Mesothelial cell of epicardium (in vitro differentiated cells): ENCODE results near the gene GAL3ST3. TPM values are rescaled to one million over a fixed set of nuclear protein-coding genes. Genes with fewer than 3 reads are reported as not detected.
A peak's percentile ranks its signal among the peaks of the same experiment; 100 is the strongest.
"Not testable (repeated sequence)": the region's sequence is repeated elsewhere in the genome, so short reads cannot be mapped to it uniquely, and the experiment has no call there.

ENCODE experiments used
- DNase-seq, 2 experiments: peaks; one replicate each; pipeline ENCODE4 v3.0.0; 2021; ENCODE audit warnings: low spot score in 2 of 2; ENCODE audit not compliant: unreplicated experiment in 2 of 2
- H3K27ac Mint-ChIP-seq: 2 replicates; pipeline ENCODE4 v1.8.0; 2021; ENCODE audit warnings: mixed read lengths
- H3K27me3 Mint-ChIP-seq: 2 replicates; pipeline ENCODE4 v1.8.0; 2021; ENCODE audit warnings: low read depth, mixed read lengths
- H3K36me3 Mint-ChIP-seq: 2 replicates; pipeline ENCODE4 v1.8.0; 2021; ENCODE audit warnings: mixed read lengths
- H3K4me1 Mint-ChIP-seq: 2 replicates; pipeline ENCODE4 v1.8.0; 2021; ENCODE audit warnings: mixed read lengths
- H3K4me3 Mint-ChIP-seq: 2 replicates; pipeline ENCODE4 v1.8.0; 2021; ENCODE audit warnings: mild to moderate bottlenecking, moderate library complexity, mixed read lengths
- H3K9me3 Mint-ChIP-seq: 2 replicates; pipeline ENCODE4 v1.8.0; 2021; ENCODE audit warnings: mixed read lengths
- CTCF ChIP-seq: fragments of 200-600 bp; sonication (generic); IDR thresholded peaks from one replicate; pipeline ENCODE4 v1.5.0; 2021; ENCODE audit warnings: antibody characterized with exemption; ENCODE audit not compliant: unreplicated experiment
- total RNA-seq: library from RNA; stranded (reverse); gene quantifications from 3 replicates; pipeline ENCODE4 v1.2.1, GENCODE V29; 2021

The GAL3ST3 gene
- total RNA-seq, 1 donor from 2014 or later, result 5.7 TPM

- H3K4me1 Mint-ChIP-seq, result peaks cover 49% of the 10 kb centered on the region
- peak overlapping the region; percentile 90 for H3K27ac Mint-ChIP-seq
- no peaks in the 10 kb centered on the region for H3K9me3 Mint-ChIP-seq
- DNase-seq, result no peak
- no peak overlapping the region for H3K4me3 Mint-ChIP-seq
- no peaks in the 10 kb centered on the region for H3K27me3 Mint-ChIP-seq
- TF ChIP-seq CTCF, result no peak
- no peaks in the 10 kb centered on the region for H3K36me3 Mint-ChIP-seq
Observed at GRCh38 chr11:66084821-66085475, 36.0 kb upstream of the GAL3ST3 start.

DNA sequence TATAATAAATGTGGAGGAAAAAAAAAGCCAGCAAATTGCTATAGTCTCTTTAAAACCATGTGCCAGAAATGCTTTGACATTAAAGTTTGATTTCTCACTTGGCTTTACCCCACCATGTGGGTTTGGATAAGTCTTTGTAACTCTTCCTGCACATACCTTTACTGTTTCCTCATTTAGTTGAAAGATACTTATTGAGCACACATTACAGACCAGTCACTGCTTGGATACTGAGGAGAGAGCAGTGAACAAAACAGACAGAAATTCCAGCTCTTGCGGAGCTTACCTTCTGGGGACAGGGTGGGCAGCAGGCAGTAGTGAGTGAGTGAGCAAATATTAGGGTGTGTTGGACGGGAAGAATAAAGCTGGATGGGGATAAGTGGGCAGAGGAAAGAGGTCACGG lies 34.8 kb upstream of the GAL3ST3 start:
- H3K9me3 Mint-ChIP-seq, result no peaks in the 10 kb centered on the region
- H3K4me3 Mint-ChIP-seq, result no peak overlapping the region
- DNase-seq, result no peak
- H3K27me3 Mint-ChIP-seq, result no peaks in the 10 kb centered on the region
- TF ChIP-seq CTCF, result no peak
- no peaks in the 10 kb centered on the region for H3K36me3 Mint-ChIP-seq
- peaks cover 58% of the 10 kb centered on the region for H3K4me1 Mint-ChIP-seq
- peak overlapping the region; percentile 90 for H3K27ac Mint-ChIP-seq

DNA sequence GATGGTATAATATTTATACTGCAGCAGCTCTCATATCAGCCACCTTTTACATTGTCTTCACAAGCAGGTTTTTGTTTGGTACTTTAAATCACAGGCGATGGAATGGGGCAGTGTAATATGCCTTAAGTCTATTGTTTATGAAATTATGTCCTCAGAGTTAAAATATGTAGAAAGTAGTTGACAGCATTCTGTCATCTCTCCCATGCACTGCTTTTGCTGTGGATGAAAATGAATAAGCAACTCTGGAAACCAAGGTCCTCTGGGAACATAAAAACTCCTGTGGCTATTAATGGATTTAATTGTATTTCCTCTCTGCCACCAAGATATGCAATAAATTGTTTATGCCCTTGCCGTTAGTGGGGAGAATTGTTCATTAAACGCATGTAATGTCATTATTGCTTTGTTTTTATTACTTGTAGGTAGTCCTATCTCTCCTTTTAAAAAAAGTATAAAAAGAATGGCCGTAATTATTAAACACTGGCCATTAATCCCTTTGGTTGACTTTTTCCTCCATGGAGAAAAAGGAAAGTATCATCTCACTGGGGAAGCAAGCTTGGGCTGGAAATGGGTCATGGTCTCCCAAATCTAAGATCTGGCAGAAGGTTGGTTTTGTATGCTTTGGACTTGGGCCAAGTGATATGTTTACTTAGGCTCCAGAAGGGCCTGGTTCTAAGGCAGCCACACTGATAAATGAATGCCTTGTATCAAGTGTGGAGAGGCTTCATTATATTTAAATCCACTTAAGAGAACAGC lies 34.2 kb upstream of the GAL3ST3 start:
- Mint-ChIP-seq H3K27me3 (no peaks in the 10 kb centered on the region), H3K36me3 (peaks cover 6% of the 10 kb centered on the region), H3K27ac (peak overlapping the region; percentile 90), H3K4me1 (peaks cover 63% of the 10 kb centered on the region), H3K4me3 (no peak overlapping the region), H3K9me3 (no peaks in the 10 kb centered on the region)
- TF ChIP-seq CTCF, result no peak
- no peak for DNase-seq

DNA sequence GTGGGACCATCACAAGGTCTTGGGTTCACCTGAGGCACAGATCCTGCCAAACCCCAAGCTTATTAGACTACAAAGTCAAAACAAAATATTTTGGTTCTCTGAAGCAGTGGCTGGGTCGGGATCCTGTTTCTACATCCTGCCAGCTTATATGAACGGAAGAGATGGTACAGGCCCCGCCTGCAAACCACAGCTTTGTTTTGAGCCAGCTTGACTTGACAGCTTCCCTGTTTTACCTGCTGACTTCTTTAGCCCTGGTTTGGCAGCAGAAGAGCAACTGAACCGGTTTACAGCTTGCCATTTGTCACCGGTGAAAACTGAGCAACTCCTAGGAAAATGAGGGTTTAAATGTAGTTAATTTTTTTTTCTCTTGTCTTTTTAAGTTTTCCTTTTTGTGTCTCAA lies 32.5 kb upstream of the GAL3ST3 start:
- Mint-ChIP-seq H3K9me3 (no peaks in the 10 kb centered on the region), H3K27ac (peak overlapping the region; percentile 81), H3K27me3 (no peaks in the 10 kb centered on the region), H3K4me3 (no peak overlapping the region), H3K36me3 (peaks cover 12% of the 10 kb centered on the region), H3K4me1 (peaks cover 63% of the 10 kb centered on the region)
- TF ChIP-seq CTCF, result no peak
- DNase-seq, result no peak

DNA sequence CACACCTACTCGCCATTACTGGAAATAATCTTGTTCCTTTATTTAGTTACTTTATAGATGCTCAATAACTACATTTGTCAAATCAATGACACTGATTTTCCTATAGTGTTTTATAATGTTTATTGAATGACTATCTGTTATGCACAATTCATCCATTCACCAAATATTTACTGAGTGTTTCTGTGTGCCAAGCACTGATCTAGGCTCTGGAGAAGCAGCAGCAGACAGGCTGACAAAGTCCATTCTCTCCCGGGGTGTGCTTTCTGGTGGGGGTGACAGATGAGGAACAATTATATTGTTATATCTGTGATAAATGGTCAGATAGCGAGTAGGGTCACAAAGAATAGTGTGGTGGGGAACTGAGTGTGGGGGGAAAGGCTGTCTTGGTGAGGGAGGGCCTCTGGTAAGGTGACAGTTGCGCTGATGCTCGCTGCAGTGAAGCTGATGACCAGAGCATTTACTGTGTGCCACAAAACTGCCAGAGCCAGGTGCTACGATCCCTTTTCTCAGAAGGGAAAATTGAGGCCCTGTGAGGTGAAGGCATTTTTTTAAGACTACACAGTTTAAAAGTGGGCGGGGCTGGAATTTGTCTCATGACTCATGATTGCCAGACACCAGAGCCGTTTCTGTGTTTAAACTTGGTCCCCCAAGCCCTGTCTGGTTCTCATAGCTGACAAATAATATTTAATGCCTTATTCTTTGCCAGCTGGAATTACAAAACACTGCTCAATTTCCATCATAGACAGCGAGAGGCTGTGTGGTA lies 31.3 kb upstream of the GAL3ST3 start:
- TF ChIP-seq CTCF, result no peak
- no peak overlapping the region for H3K4me3 Mint-ChIP-seq
- H3K36me3 Mint-ChIP-seq, result peaks cover 16% of the 10 kb centered on the region
- no peaks in the 10 kb centered on the region for H3K9me3 Mint-ChIP-seq
- peak overlapping the region; percentile 36 for H3K27ac Mint-ChIP-seq
- no peaks in the 10 kb centered on the region for H3K27me3 Mint-ChIP-seq
- H3K4me1 Mint-ChIP-seq, result peaks cover 57% of the 10 kb centered on the region
- no peak for DNase-seq

GRCh38 chr11:66078949-66079348 lies 30.0 kb upstream of the GAL3ST3 start:
- peaks cover 26% of the 10 kb centered on the region for H3K36me3 Mint-ChIP-seq
- not testable (repeated sequence) for H3K27ac Mint-ChIP-seq, DNase-seq, H3K9me3 Mint-ChIP-seq, H3K4me3 Mint-ChIP-seq, H3K27me3 Mint-ChIP-seq
- peaks cover 44% of the 10 kb centered on the region for H3K4me1 Mint-ChIP-seq
